COLO829 (cell line): Measurements from ENCODE around the gene HSPA4.
"Not testable (repeated sequence)": the region's sequence is repeated elsewhere in the genome, so short reads cannot be mapped to it uniquely, and the experiment has no call there.

Experiments used
- DNase-seq: peaks from one replicate; pipeline ENCODE4 v3.0.0; 2012; ENCODE audit warnings: low spot score

The HSPA4 gene

DNA sequence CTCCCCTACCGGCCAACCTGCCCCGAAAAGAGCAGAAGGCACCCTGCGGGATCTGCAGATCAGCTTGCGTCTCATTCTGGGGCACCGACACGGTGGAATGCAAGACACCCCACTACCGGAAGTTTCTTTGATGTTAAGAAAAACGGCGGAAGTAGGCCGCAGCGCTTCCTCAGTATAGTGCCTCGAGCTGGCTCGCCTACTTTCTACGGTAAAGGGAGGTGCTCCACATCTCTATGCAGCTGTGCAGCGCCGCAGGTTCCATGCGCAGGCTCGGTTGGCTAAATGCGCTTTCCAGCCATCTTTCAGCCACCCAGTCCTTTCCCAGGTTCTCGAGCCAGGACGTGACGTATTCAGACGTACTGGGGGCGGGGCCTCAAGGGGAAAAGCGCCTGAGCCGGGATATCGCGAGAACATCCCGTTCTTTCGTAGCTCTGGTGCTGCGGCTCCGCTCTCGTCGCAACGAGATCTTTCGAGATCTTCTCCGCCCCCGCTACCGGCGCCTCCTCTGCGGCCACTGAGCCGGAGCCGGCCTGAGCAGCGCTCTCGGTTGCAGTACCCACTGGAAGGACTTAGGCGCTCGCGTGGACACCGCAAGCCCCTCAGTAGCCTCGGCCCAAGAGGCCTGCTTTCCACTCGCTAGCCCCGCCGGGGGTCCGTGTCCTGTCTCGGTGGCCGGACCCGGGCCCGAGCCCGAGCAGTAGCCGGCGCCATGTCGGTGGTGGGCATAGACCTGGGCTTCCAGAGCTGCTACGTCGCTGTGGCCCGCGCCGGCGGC is at the start of gene HSPA4:
Gene HSPA4 (plus strand): TSS at position 472 of the 775 bp plus-strand sequence. CDS start 238 bp downstream, at position 710.
- peak; percentile 95 for DNase-seq

DNA sequence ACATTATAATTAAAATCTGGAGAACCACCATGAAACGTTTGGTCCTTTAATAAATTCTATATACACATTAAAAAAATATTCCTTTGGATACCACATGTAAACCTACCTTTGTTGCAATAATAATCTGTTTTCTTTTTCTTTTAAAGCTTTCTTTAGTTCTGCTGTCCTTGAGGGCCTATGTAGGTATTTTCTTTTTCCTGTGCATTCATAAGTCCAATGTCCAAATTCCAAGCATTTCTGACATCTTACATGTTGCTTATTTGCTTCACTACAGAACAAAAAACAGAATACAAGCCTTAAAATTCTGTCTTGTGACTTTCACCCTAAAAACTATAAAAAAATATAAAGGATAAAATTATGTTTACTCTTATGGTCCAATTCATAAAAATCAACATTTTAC is 45.2 kb upstream of the HSPA4 start:
- DNase-seq = no peak

DNA sequence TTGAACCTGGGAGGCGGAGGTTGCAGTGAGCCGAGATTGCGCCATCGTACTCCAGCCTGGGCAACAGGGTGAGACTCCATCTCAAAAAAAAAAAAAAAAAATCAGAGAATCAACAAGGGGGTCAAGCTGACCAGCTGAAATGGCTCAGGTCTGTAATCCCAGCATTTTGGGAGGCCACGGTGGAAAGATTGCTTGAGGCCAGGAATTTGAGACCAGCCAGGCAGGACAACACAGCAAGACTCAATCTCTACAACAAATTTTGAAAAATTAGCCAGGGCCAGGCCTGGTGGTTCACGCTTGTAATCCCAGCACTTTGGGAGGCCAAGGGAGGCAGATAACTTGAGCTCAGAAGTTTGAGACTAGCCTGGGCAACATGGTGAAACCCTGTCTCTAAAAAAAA is 43.4 kb upstream of the HSPA4 start:
- DNase-seq = not testable (repeated sequence)

DNA sequence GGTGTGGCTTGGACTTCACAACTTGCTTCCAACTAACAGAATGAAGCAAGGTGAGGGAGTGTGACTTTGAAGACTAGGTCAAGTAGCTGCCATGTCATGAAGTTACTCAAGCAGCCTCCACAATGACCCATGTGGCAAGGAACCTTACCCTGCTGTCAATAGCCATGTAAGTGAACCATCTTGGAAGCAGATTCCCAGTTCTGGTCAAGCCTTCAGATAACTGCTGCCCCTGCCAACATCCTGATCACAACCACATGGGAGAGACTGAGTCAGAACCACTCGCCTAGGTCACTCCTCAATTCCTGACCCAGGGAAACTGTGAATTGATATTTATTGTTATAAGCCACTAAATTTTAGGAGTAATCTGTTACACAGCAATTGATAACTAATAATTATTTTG is 36.3 kb upstream of the HSPA4 start:
- no peak for DNase-seq

GRCh38 chr5:133017964-133018363 is 33.8 kb upstream of the HSPA4 start:
- DNase-seq = no peak

- DNase-seq = not testable (repeated sequence)
Measured at GRCh38 chr5:133019471-133019870, 32.3 kb upstream of the HSPA4 start.

- peak; percentile 91 for DNase-seq
Measured at GRCh38 chr5:133025804-133026663, 25.8 kb upstream of the HSPA4 start, which contains the start of gene ZCCHC10. Gene ZCCHC10 (minus strand): TSS chr5:133026549. CDS start chr5:133026537, 12 bp downstream.

- no peak for DNase-seq
Measured at GRCh38 chr5:133026664-133027153, 25.1 kb upstream of the HSPA4 start.

GRCh38 chr5:133029416-133029815 is 22.4 kb upstream of the HSPA4 start:
- no peak for DNase-seq

DNA sequence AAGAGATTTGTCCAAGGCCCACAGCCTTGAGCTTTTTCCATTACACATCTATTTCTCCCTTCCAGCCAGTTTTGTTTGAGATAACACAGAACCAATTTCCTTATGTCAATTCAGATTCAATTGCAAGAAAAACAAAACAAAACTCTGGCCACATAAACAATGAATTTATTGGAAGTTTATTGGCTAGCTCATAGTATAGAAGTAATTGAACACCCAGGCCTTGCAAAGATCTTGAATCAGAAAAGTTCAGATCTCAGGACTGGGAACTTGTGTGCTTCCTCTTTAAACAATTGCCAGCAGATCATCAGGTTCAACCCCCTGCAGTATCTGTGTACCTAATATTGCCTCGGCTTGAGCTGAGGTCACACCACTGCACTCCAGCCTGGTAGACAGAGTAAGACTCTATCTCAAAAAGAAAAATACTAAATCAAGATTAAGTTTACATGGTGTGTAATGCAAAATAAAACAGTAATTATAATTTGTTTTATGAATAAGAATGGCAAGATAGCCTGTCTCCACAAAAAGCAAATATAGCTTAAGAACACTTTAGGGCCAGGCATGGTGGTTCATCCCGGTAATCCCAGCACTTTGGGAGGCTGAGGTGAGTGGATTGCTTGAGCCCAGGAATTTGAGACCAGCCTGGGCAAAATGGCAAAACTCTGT is 21.3 kb upstream of the HSPA4 start:
- DNase-seq = no peak

GRCh38 chr5:133032852-133033742 is 18.7 kb upstream of the HSPA4 start:
- peak; percentile 74 for DNase-seq

GRCh38 chr5:133034064-133034463 is 17.7 kb upstream of the HSPA4 start:
- no peak for DNase-seq

DNA sequence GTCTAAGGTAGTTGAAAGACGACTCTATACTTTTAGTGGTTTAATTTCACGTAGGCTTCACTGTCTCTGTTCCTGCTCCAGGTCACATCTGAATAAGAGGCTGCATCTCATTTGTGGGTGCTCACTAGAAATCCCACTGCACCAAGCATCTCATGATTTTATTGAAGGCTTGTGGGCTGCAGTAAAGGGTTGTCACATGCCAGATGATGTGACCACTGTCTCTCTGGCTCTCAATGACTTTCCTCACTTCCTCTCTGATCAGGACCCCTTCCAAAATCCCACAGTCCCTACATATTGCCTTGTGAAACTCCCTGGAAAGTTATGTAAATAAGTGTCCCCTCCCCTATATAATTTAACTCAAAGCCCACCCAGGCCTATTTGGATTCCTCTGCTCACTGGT is 16.6 kb upstream of the HSPA4 start:
- DNase-seq = no peak

DNA sequence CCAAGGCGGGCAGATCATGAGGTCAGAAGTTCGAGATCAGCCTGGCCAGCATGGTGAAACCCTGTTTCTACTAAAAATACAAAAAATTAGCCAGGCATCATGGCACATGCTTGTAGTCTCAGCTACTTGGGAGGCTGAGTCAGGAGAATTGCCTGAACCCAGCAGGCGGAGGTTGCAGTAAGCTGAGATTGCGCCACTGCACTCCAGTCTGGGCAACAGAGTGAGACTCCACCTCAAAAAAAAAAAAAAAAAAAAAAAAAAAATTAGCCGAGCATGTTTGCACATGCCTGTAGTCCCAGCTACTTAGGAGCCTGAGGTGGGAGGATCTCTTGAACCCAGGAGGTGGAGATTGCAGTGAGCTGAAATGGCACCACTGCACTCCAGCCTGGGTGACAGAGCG is 15.1 kb upstream of the HSPA4 start:
- DNase-seq = not testable (repeated sequence)

DNA sequence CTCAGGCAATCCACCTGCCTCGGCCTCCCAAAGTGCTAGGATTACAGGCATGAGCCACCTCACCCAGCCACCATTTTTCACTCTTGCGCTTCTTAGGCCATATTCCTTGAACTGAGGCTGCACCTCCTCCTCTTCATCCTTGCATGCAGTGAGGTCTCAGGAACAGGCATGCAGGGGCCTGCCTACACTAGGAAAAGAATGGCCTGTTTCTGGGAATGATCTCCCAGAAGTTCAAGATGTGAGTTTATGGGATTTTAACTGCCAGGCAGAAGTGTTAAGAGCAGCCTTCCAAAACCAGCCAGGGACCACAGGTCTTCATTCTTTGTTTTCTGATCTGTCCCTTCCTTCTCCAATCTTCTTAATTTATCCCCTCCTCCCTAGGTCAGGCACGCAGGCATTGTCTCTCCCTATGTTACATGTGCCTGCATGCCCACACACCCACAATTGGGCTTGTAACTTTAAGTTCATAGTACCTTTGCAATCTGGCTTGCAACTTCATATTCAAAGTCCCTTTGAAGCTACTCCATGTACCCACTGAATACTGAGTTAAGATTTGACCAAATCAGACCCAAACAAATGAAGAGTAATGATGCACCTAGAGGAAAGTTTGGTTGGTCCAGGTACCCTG is 10.5 kb upstream of the HSPA4 start:
- DNase-seq = no peak

DNA sequence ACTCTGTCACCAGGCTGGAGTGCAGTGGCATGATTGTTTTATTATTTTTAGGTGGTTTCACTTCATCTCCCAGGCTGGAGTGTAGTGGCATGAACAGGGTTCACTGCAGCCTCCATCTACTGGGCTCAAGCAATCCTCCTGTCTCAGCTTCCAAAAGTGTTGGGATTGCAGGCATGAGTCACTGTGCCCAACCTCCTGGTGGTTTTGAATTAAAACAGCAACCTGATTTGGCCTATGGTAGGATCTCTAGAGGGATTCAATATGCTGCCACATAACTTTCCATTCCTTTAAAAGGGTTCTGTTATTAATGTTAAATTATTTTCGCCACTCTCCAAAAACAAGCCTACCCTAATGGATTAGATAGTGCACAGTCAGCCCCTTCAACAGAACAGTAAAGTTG is 9.9 kb upstream of the HSPA4 start:
- no peak for DNase-seq

DNA sequence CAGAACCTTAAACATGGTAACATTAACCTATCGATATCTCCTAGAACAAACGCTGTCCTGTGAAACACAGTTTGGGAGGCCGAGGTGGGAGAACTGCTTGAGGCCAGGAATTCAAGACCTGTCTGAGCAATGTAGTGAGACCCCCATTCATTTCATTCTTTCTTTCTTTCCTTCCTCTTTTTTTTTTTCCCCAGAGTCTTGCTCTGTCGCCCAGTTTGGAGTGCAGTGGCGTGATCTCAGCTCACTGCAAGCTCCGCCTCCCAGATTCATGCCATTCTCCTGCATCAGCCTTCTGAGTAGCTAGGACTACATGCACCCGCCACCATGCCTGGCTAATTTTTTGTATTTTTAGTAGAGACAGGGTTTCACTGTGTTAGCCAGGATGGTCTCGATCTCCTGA is 5.3 kb upstream of the HSPA4 start:
- DNase-seq = not testable (repeated sequence)

DNA sequence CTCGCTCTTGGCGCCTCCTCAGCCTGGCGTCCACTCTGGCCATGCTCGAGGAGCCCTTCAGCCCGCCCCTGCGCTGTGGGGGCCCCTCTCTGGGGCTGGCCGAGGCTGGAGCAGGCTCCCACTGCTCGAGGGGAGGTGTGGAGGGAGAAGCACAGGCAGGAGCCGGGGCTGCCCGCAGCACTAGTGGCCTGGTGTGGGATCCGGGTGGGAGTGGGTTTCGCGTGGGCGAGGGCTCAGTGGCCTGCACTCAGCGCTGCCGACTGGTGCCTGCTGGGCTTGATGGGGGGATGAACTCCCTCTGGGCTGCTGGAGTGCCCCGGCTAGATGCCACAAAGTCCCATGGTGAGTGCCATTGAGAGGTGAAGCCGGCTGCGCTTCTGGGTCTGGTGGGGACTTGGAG is 4.4 kb upstream of the HSPA4 start:
- no peak for DNase-seq

DNA sequence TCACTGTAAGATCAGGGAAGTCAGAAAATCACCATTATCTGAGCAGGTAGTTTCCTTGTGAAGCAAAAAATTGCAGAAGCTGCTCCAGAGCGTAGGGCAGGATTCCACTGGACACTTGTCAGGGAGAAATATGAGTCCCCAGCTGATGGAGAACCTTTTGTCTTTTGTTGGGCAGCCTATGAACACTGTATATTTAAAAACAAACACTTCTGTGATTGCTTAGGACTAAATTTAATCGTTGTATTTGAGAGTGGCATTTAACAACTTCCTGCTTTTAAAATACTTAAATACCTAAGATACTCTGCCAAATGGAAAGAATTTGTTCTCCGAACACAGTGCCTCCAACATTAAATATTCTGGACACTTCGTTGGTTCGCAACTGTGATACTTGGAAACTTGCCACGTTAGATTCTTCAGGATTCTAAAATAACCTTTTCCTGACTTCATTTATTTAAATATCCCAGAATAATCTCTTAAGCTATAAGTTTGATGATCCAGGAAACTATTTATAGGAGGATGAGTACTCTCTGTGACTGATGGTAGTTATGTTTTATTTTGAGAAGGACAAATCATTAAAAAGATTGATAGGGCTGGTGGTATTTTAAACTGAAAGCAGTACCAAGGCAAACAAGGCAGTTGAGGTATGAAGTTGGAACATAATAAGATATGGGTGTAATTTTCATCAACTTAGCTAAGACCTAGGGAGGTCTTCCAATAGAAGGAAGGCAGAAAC is 2.7 kb upstream of the HSPA4 start:
- no peak for DNase-seq

DNA sequence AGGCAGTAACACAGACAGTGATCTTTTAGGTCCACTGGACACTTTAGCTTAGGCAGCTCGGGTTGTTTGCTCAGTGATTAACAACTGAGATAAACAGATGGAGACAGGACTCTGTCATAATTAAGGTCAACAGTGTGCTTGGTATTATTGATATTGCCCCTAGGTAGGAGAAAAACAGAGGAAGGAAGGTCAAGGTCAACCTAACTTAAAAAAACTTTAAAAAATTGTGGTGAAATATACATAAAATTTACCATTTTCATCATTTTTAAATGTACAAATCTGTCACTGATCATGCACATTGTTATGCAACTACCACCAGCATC is 2.1 kb upstream of the HSPA4 start:
- DNase-seq = no peak
